Measurements from ENCODE around the gene CAMK2A.

Gene CAMK2A

DNA sequence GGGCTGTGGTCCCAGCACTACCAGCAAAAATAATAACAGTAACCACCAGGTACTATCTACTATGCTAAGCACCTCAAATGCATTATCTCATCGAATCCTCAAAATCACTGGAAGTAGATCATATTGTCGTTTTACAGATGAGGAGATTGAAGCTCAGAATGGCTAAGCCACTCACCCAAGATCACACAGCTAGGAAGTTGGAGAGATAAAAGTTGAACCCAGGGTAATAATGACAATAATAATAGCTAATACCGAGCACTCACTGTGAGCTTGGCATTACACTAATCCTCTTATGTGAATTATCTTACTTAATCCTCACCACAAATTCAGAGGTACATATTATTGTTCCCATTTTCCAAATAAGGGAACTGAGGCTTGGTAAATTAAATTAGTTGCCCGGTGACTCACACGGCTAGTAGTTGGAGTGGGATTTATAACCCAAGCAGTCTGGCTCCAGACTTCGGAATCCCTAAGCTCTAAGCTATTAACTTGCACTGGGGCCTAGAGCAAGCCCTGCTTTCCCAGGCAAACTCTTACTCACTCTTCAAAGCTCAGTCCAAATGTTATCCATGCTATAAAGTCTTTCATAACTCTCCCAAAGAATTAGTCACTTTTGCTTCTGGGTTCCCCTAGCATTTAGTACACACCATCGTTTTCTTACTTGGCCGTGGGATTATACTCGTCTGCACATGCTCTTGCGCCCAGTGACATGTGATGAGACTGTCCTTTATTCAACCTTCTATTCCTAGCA is 9.3 kb upstream of the CAMK2A start:
- DNase-seq: no peak

DNA sequence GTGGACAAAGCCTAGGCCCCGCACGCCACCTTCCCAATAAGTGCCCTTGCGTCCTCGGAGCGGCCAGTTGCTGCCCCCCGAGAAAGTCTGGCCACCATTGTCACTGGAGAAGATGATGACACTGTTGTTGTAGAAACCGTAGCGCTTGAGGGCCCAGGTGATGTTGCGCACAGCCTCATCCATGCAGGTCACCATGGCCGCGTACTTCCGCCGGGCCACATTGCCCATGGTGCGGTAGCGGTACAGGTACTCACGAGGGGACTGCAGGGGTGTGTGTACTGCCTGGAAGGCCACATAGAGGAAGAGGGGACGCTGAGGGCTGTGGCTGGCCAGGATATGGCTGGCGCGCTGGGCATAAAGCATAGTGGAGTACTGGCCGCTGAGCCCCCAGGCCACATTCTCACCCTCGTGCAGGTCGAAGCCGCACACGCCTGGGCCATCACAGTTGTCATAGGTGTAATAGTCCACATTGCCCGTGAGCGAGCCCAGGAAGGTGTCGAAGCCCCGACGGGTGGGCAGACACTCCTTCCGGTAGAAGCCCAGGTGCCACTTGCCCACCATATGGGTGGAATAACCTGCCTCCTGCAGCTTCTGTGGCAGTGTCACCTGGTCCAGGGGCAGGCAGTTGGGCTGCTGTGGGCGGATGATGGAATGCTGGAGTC is 8.5 kb upstream of the CAMK2A start:
- DNase-seq: no peak

DNA sequence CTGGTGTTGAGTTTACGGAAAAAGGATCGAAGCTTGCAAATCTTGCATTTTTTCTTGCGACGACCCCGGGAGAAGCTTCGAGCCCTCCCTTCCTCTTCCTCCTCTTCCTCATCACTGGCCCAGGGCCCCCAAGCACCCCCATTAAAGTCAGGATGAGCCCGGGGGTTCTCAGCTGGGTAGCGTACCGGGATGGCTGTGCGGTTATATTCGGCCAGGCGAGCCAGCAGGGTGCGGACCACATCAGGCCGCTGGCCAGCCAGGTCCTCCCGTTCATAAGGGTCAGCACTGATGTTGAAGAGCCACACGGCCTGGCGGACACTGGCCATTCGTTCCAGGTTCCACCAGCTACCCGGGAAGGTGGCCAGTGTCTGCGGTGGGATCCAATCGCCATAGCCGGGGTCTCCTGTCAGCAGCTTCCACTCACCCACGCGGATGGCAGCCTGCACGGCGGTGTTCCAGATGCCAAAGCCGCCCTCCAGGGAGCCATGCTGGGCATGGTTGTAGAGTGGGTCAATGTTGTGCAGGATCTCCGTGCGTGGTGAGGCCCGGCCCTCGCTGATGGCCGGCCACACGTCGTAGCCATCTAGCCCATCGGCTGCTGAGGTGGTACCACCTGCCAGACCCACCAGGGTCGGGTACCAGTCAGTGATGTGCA is 7.8 kb upstream of the CAMK2A start:
- no peak for DNase-seq

DNA sequence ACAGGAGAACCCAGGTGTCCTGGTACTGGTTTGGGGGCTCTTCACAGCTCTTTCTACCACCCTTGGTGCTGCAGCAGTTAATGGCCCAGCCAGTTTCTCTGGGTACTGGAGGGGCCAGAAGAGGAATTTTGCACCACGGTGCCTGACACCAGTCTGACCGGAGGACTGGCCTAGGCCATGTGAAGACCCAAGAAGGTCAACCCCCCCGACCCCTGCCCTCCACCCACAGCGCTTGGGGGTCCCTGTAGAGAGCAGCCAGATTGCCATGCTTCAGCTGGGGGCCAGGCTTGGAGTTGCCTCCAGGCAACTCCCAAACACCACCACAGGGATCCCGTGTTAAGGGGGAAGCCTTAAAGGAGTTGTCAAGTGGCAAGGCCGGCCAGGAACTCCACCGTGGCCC is 6.9 kb upstream of the CAMK2A start:
- no peak for DNase-seq

DNA sequence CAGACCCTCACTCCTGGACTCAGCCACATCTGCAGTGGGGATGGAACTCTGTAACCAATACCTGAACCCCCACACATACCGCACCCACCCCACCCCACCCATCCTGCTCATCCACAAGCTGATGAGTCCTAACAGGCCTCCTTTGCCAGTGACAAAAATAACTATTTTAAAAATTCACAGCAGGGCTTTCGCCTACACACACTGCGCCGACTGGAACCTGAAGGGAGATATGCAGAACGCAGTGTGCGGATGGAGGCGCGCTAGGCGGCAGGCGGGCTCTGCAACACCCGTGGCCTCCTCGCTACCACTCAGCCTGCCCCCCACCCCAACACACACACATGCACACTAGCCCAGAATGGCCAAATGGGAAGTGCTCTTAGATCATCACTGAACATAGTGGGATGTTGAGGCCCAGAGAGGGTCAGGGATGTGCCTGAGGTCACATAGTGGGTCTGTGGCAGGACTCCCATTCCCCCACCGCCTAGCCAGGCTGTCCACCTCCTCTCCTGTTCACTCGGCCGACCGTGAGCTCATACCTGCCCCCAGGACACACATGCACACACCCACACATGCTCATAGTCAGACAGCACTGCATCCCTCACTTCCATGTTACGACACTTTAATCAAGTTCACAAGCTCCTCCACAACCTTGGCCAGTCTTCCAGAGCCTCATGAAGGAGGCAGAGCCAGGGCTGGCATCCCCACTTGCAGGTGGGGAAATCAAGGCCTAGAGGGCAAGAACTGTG is 6.3 kb upstream of the CAMK2A start:
- DNase-seq: no peak

DNA sequence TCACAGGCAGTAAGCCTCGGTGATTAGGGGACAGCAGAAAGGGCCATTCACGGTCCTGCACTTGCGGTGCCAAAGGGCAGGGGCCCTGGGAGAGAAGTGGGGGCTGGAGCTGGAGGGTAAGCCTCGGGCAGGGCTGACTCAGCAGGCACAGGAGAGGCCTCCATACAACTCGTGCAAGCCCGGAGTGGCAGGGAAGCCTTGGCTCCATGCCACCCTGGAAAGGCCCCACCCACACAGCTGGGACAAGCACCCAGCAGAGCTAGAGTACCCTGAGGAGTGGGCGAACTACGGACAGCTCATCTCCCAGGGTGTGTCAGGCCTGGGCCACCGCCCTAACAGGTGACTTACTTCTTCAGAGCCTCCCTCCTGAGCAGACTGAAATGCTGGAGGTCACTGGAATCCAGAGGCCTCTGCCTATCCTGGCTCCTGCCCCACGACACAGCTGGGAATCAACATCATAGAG is 5.6 kb upstream of the CAMK2A start:
- DNase-seq: no peak

DNA sequence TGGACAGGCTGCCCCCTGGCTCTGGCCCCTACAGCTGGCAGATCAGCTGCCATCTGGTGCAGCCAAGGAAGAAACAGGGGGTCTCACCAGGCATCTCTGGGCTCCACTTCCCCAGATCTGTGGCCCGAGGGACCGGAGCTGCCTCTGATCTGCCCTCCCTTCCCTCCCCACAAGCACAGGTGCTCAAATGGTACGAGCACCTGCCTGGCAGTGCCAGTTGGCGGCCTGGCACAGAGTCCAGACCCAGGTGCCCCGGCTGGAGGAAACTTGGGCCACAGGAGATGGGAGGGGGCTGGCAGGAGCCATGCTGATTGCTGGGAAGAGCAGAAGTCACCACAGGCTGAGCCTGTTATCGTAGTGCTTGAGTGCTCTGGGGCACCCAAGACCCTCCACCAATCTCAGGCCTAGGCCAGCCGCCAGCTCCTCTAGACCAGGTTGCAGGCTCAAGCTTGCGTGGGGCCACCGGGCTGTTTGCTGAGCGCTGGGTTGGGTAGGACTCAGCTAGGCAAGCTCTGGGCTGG is 5.0 kb upstream of the CAMK2A start:
- no peak for DNase-seq

DNA sequence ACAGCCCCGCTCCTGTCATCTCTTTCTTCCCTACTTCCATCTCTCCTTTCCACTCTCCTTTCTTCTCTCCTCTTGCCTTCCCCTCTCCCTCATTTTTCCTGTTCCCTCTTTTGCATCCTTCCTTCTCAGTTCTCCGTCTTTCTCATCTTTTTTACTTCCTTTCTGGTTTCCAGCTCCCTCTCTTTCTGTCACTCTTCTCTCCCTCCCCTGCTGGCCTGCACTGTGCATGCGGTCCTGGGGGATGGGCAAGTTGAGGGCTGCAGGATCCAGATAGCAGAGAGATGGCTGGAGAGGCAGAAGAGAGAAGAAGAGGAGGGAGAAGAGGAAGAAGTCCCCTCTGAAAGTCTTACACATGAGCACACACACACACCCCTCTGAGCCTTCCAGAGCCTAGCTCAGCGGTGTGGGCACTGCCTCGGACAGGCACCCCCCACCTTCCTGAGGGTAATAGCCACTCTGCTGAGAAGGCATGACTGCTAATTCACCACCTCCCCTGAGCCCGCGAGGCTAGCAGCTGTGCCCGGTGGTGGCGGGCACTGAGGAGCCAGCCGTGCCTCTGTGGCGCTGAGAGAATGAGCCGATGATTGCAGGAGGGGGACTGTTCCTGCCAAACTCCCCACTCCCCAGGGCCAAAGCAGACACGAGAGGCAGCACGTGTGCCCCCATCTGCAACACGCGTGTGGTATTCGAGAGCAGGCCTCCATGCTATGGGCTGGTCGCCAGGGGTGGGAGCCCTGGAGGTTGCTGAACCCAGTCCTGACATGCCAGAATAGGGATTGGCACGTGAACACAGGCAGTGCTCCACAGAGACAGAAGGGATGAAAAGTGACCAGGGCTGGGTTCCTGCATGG is 3.7 kb upstream of the CAMK2A start:
- no peak for DNase-seq

DNA sequence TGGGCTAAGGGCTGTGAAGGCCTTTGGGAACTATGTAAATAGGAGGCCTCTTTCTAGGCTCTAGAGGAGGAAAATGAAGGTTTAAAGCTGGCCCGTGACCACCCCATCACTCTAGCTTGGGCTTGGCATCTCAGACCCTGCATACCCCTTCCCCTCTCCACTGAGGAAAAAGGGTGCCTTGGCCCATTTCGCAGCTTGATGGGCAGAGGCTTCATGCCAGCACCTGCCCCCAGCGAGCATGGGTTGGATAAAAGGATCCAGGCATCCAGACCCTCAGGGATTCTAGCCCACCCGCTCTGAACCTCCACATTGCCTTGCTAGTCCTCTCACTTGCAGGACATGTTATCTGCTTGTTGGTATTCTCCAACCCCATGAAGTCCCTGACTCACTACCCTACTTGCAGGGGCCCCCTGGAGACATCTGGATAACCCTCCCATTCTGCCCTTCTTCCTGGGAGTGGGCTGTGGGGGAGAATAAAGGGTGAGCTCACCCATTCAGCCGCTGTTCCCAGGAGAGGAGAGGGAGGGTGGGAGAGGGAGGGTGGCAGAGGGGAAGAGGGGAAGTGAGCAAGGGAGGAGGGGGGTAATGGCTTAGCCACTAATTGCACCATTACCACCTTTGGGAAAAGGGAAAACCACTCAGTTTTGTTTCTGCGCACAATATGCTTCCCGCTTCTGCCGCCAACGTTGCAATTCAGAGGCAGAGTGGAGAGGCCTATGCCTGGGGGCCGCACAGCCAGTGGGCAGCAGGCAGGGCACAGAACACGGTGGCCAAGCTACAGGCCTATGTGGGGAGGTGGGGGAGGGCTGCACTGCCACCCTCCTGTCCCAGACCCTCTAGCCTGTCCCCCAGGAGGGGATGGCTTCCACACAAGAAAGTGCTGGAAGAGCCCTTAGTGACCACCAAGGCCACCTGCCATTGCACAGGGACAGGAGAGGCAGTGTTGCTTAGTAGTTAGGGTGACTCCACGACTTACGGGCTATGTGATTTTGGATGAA is 2.1 kb upstream of the CAMK2A start:
- DNase-seq: no peak

DNA sequence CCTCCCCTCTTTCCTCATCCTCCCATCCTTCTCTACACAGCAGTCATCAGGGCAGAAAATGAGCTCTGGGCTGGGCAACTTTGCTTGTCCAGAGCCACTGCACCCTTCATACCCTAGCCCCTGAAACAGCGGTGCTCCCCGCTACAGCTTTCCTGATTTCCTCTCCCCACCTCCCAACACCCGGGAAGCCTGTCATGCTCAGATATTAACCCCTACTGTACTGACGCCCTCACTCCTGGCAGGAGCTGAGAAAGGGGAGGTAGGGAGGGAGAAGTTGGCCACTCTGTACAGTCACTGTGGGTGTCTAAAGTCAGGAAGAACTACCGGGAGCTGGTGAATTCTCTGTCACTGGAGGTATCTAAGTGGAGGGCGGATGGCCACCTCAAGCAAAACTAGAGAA is 782 bp downstream of the CAMK2A start:
- DNase-seq: no peak

DNA sequence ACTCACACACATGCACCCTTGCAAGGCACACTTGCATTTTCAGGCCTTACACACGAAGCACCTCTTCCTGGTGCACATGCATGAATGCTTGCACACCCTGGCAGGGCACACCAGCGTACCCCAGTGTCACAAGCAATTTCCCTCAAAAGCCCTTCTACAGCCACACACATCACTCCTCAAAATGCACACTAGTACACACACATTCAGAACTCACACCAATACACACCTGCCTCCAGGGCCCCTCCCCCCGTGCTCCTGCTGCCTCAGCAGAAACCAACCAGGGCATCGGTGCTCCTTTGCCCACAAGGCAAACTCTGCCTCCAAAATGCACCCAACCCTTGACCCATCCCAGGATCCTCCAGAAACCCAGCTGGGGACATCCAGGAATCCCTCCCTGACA is 1.2 kb downstream of the CAMK2A start:
- no peak for DNase-seq

DNA sequence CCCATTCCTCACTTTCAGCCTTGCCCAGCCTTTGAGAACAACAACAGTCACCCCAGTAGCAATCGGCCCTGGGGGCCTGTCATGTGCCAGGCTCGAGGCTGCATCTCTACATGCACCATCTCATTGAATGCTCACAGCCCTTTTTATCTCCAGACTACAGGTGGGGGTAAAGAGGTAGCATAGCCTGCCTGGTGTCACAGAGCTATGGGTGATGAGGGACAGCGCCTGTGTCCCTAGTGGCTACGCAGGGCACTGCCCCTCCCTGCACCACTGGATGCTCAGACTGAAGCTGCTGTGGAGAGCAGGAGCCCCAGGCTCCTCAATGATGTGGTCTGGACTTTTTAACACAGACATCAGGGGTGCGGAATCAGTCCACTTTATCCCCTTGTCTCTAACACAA is 2.8 kb downstream of the CAMK2A start:
- no peak for DNase-seq

DNA sequence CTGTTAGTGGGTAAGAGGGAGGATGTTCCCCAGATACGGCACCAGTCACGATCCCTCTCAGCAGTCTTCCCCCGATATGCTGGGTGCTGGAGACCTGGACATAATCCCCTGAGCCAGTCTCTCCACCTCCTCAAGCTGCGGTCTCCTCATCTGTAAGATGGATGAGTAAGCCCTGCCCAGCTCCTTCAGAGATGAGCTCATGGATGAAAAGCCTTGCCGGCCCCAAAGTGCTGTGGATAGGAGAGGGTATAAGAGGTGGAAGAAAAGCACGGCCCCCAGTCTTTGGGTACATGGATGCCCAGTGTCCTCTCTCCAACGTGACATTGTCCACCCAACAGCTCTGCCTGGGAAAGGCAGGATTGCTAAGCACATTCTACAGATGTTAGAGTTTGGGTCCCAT is 4.5 kb downstream of the CAMK2A start:
- DNase-seq: no peak

DNA sequence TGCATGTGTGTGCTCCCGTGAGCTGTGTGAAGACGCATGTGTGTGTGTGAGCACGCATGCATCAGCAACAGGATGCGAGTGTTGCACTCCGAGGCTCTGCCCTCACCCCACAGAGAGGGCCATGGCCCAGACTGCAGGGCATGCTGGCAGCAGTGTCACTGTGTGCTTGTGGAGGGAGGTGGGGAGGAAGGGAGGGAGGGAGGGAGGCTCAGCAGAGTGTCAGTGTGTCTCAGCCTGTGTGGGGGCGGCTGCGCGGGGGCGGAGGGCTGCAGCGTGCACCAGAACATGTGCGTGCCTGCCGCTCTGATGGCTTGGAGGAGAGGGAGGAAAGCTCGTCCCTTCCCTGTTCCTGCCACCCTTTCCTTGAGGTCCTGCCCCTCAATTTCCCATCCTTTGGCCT is 5.3 kb downstream of the CAMK2A start:
- no peak for DNase-seq

DNA sequence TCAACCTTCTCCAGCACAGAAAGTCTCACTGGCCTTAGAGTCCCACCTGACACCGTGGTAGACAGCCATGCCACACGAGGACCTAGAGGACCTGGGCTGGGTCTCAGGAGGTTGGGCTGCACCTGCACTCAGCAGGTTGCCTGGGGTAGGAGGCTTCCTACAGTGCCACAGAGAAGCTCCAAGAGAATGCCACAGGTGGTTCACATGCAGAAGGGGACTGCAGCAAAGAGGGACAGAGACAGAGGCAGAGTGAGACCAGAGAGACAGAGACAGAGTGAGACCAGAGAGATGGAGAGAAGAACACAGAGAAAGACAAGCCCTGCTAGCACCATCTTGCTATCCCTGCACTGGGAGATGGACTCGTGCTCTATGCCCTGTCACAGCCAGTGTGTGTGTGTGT is 5.7 kb downstream of the CAMK2A start:
- DNase-seq: no peak

DNA sequence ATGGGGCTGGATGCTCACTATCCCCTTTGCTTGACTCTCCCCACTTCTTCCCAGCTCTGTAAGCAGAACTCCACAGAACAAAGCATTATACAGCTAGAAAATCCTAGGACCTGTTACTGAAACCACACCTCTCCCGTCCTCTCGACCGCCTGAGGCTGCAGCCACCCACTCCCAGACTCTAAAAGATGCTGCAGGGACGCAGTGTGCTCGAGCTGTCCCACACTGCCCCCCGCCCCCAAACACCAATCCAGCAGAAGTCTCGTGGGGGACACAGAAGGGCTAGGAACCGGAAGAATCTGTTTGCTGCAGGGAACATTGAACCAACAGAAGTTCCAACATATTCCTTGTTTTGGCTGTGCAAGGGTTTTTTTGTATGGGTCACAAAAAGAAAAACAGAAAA is 7.6 kb downstream of the CAMK2A start:
- DNase-seq: no peak

DNA sequence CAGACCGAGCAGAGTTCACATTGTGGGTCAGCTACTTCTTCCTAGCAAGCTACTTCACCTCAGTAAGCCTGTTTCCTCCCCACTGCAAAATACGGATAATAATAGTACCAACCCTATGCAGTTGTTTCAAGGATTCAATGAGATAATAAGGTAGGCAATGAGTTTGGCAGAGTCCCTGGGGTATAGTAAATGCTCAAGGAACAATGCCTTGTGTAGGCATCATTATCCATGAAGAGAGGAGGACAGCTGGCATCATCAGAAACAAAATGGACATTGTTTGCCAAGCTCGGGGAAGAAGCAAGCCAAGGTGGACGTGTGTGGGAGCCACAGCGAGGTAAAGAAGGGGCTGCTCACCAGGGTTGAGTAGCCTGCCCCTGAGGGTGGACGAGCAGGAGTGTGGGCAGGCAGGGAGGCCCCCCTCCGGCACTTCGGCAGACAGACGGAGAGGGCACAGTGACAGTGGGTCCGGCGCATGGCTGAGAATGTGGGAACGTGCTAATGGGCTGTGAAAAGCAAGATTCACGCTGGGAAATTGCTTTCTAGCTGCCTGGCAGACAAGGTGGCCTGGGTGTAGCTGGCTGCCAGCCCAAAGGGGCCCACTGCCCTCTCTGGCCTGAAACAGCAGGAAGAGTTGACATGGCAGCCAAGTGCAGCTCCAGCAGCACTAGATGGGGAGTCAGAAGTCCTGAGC is 10.1 kb downstream of the CAMK2A start:
- DNase-seq: no peak

DNA sequence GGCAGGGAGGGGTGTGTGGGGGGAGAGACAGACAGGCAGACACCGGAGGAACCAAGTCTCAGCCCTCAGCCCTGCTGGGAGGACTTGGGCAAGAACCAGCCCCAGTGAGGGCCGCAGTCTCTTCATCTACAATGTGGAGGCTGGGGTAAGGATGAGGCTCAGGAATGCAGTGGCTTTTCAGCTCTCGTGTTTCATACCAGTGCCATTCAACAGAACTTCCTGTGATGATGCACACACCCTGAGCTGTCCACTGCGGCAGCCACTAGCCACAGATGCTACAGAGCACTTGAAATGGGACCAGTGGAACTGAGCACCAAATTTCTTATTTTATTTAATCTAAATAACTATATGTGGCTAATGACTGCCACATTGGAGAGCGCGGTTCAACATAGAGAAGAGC is 10.7 kb downstream of the CAMK2A start:
- no peak for DNase-seq

DNA sequence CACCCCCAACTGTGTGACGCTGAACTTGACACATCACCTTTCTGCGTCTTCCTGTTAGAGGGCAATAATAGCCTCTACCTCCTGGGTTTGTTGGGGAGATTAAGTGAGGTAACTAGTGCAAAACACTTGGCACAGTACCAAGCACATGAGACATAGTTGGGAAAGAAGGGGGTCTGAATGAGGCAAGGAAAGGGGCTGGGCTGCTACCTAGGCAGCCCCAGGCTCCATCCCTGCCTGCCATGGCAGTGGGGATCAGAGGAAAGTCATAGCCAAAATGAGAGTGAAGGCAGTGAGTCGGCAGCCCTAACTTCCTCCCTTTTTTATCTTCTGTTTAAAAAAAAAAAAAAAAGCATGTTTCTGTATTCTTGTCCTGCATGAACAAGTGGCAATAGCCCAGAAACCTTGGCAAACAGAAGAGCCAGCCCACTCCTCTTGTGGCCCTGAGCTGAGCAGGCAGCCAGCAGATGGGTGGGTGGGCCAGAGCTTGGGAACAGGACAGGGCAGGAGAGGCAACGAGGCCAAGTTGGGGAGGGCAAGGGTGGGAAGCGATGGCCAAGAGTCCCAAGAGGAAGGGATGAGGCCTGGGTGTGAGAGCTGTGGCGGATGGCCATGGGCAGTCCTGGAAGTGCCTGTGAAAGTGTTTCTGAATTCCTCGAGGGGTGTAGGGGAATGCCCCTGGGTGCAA is 11.4 kb downstream of the CAMK2A start:
- DNase-seq: no peak

DNA sequence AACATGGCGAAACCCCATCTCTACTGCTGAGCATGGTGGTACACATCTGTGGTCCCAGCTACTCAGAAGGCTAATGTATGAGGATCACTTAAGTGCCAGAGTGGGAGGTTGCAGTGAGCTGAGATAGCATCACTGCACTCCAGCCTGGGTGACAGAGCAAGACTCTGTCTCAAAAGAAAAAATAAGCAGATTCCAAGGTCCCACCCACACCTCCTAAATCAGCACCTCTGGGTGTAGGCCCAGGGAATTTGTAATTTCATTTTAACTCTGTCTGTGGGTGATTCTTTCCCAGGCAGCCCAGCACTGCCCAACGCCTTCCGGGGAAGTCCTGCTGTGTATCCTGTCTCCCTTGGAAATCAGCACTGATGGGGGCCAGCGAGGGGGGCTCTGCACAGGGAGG is 12.5 kb downstream of the CAMK2A start:
- no peak for DNase-seq

Data from CD4-positive, alpha-beta T cell treated with Interleukin-4 for 4 hours (primary cell).